Adipocyte (in vitro differentiated cells): ENCODE data around the gene ERVW-1.

Source experiments
- DNase-seq: peaks from one replicate; pipeline ENCODE4 v3.0.0-alpha.2; 2015; ENCODE audit warnings: low read depth
- H3K27me3 ChIP-seq: replicated peaks from 2 replicates; pipeline ENCODE4 v1.7.0; 2013; ENCODE audit warnings: mild to moderate bottlenecking, low read length, moderate library complexity; ENCODE audit not compliant: control insufficient read depth, insufficient read depth
- H3K36me3 ChIP-seq: 2 replicates; pipeline ENCODE4 v1.7.0; 2013; ENCODE audit warnings: low read length, mild to moderate bottlenecking, moderate library complexity; ENCODE audit not compliant: control insufficient read depth, insufficient read depth, severe bottlenecking
- H3K4me1 ChIP-seq: 2 replicates; pipeline ENCODE4 v1.7.0; 2013; ENCODE audit warnings: mild to moderate bottlenecking, low read length, moderate library complexity; ENCODE audit not compliant: control insufficient read depth, insufficient read depth
- H3K4me3 ChIP-seq: 2 replicates; pipeline ENCODE4 v1.7.0; 2013; ENCODE audit warnings: mild to moderate bottlenecking, low read length, moderate library complexity
- H3K9ac ChIP-seq: 2 replicates; pipeline ENCODE4 v1.7.0; 2013; ENCODE audit warnings: mild to moderate bottlenecking, low read length, moderate library complexity
- H3K9me3 ChIP-seq: 2 replicates; pipeline ENCODE4 v1.7.0; 2013; ENCODE audit warnings: mild to moderate bottlenecking, low read length, moderate library complexity; ENCODE audit not compliant: control insufficient read depth

Gene ERVW-1

GRCh38 chr7:92421676-92422435 lies 55.9 kb downstream of the ERVW-1 start:
- peak; percentile 14 for DNase-seq
- no peaks in the 10 kb centered on the region for H3K9me3 ChIP-seq
- H3K4me1 ChIP-seq: peaks cover 6% of the 10 kb centered on the region
- H3K36me3 ChIP-seq: no peaks in the 10 kb centered on the region
- no peak overlapping the region for H3K9ac ChIP-seq
- H3K27me3 ChIP-seq: peaks cover 9% of the 10 kb centered on the region
- H3K4me3 ChIP-seq: no peak overlapping the region
